HG03066 (cell line): ENCODE results near the gene DNLZ.

Experiments used
- ATAC-seq: cut with Tn5 transposase; IDR thresholded peaks from one replicate; pipeline ENCODE4 v1.9.1; 2021; ENCODE audit warnings: low read depth; ENCODE audit not compliant: unreplicated experiment

The DNLZ gene

GRCh38 chr9:136336156-136336870 lies 27.2 kb downstream of the DNLZ start:
- no peak for ATAC-seq

- no peak for ATAC-seq
Observed at GRCh38 chr9:136335296-136336155, 28.0 kb downstream of the DNLZ start.

GRCh38 chr9:136334541-136334940 lies 29.0 kb downstream of the DNLZ start:
- no peak for ATAC-seq

GRCh38 chr9:136333486-136333885 lies 30.1 kb downstream of the DNLZ start:
- ATAC-seq: no peak

GRCh38 chr9:136333045-136333444 lies 30.5 kb downstream of the DNLZ start:
- no peak for ATAC-seq

- ATAC-seq: no peak
Observed at GRCh38 chr9:136332482-136332983, 31.0 kb downstream of the DNLZ start.

- ATAC-seq: no peak
Observed at GRCh38 chr9:136331556-136332481, 31.7 kb downstream of the DNLZ start.

GRCh38 chr9:136331030-136331429 lies 32.5 kb downstream of the DNLZ start:
- ATAC-seq: no peak

GRCh38 chr9:136330406-136330990 lies 33.0 kb downstream of the DNLZ start:
- ATAC-seq: no peak

GRCh38 chr9:136329636-136330405 lies 33.7 kb downstream of the DNLZ start:
- no peak for ATAC-seq

- ATAC-seq: no peak
Observed at GRCh38 chr9:136329211-136329627, 34.3 kb downstream of the DNLZ start.

- no peak for ATAC-seq
Observed at GRCh38 chr9:136328622-136329041, 34.9 kb downstream of the DNLZ start.

- no peak for ATAC-seq
Observed at GRCh38 chr9:136328011-136328621, 35.4 kb downstream of the DNLZ start.

GRCh38 chr9:136327304-136327974 lies 36.1 kb downstream of the DNLZ start, which contains the start of gene GPSM1:
TSS of gene GPSM1 (plus strand) at chr9:136327539. CDS start at chr9:136327696, 157 bp downstream.
- no peak for ATAC-seq

- no peak for ATAC-seq
Observed at GRCh38 chr9:136326761-136327303, 36.7 kb downstream of the DNLZ start.

- no peak for ATAC-seq
Observed at GRCh38 chr9:136326061-136326760, 37.3 kb downstream of the DNLZ start.

GRCh38 chr9:136325358-136325757 lies 38.2 kb downstream of the DNLZ start:
- ATAC-seq: no peak
